ENCODE results near the gene ENG. TPM values are rescaled to one million over a fixed set of nuclear protein-coding genes. Genes with fewer than 3 reads are reported as not detected.

ENG gene
- polyA plus RNA-seq, 2 of the 4 experiments (the other 2 are of a cell fraction), result 0.08 TPM; not detected in 1

GRCh38 chr9:127767410-127767809, 87.0 kb downstream of the ENG start:
- FAIRE-seq (no peak), ATAC-seq (no peak), DNase-seq (ENCODE audit: low read depth in 1 of 2, low spot score in 1 of 2) (no peak)
- CTCF ChIA-PET, result interaction anchor here (1.3 to 15.5 kb wide), 7 partner anchors 16 to 357 kb away, joined by 3 to 157 read pairs (median 6); partner anchors contain the start of genes CDK9, SH2D3C and TOR2A
- Histone ChIP-seq H3K27ac (no peak overlapping the region), H3K4me2 (no peak overlapping the region), H3K9me3 (no peaks in the 10 kb centered on the region), H3K4me3 (no peak overlapping the region), H3K4me1 (peaks cover 4% of the 10 kb centered on the region; the same call in 1 of the 3 replicates)
- TF ChIP-seq HEYL (CRISPR knock-in tag; IDR thresholded peaks at IDR 0.05), result no peak
- TF ChIP-seq ESRRA (IDR thresholded peaks at IDR 0.05; ENCODE audit: borderline replicate concordance, low read length), result no peak
- no peak for TF ChIP-seq KDM1A (IDR thresholded peaks at IDR 0.05; ENCODE audit: low read depth)
- TF ChIP-seq E2F6 (IDR thresholded peaks at IDR 0.05; ENCODE audit: borderline replicate concordance, low read depth), result no peak
- no peak for TF ChIP-seq FOXS1 (CRISPR knock-in tag; IDR thresholded peaks at IDR 0.05)
- no peak for TF ChIP-seq CTCF (IDR thresholded peaks at IDR 0.05)
- TF ChIP-seq ELK1 (IDR thresholded peaks at IDR 0.05; ENCODE audit: low read depth, low read length), result no peak
- TF ChIP-seq EP300 (IDR thresholded peaks at IDR 0.05), result no peak
- no peak for TF ChIP-seq BCL3 (IDR thresholded peaks at IDR 0.05)
- TF ChIP-seq RFX5 (IDR thresholded peaks at IDR 0.05), result no peak
- TF ChIP-seq MAX (IDR thresholded peaks at IDR 0.05), result no peak
- TF ChIP-seq PBX3 (IDR thresholded peaks at IDR 0.05), result no peak
- no peak for TF ChIP-seq SMC3 (IDR thresholded peaks at IDR 0.05)
- TF ChIP-seq RCOR1 (IDR thresholded peaks at IDR 0.05; ENCODE audit: low read depth, low read length), result no peak
- no peak for TF ChIP-seq MAFK (IDR thresholded peaks at IDR 0.05; ENCODE audit: partially characterized antibody)
- no peak for TF ChIP-seq ATOH8 (CRISPR knock-in tag; IDR thresholded peaks at IDR 0.05; ENCODE audit: low read depth)
- no peak for TF ChIP-seq FOSB (CRISPR knock-in tag; IDR thresholded peaks at IDR 0.05)
- TF ChIP-seq HMGXB4 (CRISPR knock-in tag; IDR thresholded peaks at IDR 0.05; ENCODE audit: borderline replicate concordance), result no peak
- TF ChIP-seq CHD4 (IDR thresholded peaks at IDR 0.05; ENCODE audit: borderline replicate concordance), result no peak
- 62% methylated on average over 3 of the region's 3 CpGs for WGBS (ENCODE audit: missing lambda C conversion rate)
- POLR2A ChIA-PET, result no interaction called here
